ENCODE measurements around the gene BRD8.
A peak's percentile ranks its signal among the peaks of the same experiment; 100 is the strongest.
"Not testable (repeated sequence)": the region's sequence is repeated elsewhere in the genome, so short reads cannot be mapped to it uniquely, and the experiment has no call there.

Gene BRD8, protein sequence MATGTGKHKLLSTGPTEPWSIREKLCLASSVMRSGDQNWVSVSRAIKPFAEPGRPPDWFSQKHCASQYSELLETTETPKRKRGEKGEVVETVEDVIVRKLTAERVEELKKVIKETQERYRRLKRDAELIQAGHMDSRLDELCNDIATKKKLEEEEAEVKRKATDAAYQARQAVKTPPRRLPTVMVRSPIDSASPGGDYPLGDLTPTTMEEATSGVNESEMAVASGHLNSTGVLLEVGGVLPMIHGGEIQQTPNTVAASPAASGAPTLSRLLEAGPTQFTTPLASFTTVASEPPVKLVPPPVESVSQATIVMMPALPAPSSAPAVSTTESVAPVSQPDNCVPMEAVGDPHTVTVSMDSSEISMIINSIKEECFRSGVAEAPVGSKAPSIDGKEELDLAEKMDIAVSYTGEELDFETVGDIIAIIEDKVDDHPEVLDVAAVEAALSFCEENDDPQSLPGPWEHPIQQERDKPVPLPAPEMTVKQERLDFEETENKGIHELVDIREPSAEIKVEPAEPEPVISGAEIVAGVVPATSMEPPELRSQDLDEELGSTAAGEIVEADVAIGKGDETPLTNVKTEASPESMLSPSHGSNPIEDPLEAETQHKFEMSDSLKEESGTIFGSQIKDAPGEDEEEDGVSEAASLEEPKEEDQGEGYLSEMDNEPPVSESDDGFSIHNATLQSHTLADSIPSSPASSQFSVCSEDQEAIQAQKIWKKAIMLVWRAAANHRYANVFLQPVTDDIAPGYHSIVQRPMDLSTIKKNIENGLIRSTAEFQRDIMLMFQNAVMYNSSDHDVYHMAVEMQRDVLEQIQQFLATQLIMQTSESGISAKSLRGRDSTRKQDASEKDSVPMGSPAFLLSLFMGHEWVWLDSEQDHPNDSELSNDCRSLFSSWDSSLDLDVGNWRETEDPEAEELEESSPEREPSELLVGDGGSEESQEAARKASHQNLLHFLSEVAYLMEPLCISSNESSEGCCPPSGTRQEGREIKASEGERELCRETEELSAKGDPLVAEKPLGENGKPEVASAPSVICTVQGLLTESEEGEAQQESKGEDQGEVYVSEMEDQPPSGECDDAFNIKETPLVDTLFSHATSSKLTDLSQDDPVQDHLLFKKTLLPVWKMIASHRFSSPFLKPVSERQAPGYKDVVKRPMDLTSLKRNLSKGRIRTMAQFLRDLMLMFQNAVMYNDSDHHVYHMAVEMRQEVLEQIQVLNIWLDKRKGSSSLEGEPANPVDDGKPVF
- total RNA-seq: 8.8 to 30.3 (median 21.2) reads per million in 17 experiments

GRCh38 chr5:138178516-138179276 lies at the start of gene BRD8, which contains the start of gene KIF20A:
BRD8 (minus strand) TSS chr5:138178630; CDS start chr5:138178614, 16 bp downstream.
KIF20A (plus strand) TSS chr5:138179112; CDS start chr5:138179681, 569 bp downstream.
- DNase-seq: peak; percentile 95 to 98 (median 96)

- DNase-seq: peak in 2 of 4 experiments; percentile 12 to 13
These were observed 48.5 kb upstream of the BRD8 start for GRCh38 chr5:138226910-138227309.

DNA sequence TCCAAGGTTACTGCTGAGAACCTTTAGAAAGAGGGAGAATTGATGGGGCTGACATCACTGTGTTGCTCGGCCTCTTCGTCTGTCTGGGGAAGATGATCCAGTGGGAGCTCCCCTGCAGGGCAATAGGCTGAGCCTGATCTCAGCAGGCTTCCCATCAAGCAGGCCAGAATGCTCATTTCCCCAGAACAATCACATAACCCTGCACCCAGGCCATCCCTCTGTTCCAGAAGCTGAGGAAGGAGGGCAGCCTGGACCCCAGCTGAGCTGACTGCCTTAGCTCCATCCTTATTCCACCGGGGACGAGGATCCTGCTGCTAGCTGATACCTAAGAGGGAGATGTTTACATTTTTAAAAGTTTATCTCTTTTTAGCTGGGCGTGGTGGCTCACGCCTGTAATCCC lies 46.3 kb upstream of the BRD8 start:
- no peak for DNase-seq

DNA sequence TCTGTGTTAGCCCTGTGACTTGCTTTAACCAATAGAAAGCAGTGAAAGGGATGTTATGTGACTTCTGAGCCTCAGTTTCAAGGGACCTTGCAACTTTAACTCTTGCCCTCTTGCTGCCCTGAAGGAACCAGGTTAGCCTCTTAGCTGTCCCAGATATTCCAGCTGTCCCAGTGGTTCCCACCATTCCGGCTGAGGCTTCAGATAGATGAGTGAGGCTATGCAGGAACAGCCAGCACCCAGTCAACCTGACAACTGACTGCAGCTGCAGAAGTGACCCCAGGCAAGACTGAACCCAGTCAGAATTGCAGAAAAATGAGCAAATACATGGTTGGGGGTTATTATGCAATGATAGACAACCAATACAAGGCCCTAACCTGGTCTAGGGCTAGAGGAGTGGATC lies 45.1 kb upstream of the BRD8 start:
- no peak for DNase-seq

- no peak for DNase-seq
These were observed 38.4 kb upstream of the BRD8 start for GRCh38 chr5:138216799-138217198.

- DNase-seq: peak; percentile 94 to 98 (median 97)
These were observed 35.0 kb upstream of the BRD8 start, which contains the start of gene CDC23 for GRCh38 chr5:138213161-138214029. CDC23 (minus strand) TSS chr5:138213323; CDS start chr5:138213312, 11 bp downstream.

DNA sequence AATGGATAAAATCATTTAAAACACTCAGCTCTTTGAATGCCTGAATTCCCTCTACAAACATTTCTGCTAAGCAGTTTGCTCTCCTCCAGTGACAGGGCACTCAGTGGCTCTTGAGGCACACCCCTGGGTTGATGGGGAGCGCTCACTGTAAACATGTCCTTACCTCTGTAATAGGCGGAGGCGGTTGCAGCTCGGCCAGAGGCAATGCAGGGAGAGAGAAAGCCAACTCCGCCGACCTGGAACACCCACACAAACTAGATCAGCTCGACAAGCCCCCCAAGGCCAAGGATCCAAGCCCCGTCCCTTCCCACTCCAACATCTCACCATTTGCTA lies 34.4 kb upstream of the BRD8 start:
- DNase-seq: peak; percentile 11 to 34 (median 22)

- no peak for DNase-seq
These were observed 32.6 kb upstream of the BRD8 start for GRCh38 chr5:138210985-138211384.

DNA sequence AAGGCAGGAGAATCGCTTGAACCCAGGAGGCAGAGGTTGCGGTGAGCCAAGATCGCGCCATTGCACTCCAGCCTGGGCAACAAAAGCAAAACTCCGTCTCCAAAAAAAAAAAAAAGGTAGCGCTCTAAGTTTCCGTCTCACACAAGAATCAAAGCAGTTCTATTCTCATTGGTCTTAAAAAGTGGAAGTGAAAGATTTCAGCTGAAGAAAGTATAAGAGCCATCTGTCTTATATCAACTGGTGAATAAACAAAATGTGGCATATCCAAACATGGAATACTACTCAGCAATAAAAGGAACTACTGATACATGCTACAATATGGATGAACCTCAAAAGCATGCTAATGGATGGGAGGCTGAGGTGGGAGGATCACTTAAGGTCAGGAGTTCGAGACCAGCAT lies 15.4 kb upstream of the BRD8 start:
- not testable (repeated sequence) for DNase-seq

DNA sequence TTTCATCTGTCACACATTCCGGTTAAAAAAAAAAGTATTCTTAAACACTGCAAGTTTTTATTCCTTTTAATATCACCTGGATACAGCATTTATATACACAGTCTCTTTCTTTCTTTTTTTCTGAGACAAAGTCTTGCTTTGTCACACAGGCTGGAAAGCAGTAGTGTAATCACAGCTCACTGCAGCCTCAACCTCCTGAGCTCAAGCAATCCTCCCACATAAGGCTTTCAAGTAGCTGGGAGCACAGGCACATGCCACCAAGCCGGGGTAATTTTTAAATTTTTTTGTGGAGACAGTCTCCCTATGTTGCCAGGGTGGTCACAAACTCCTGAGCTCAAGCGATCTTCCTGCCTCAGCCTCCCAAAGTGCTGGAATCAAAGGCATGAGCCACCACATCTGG lies 14.4 kb upstream of the BRD8 start:
- no peak for DNase-seq

DNA sequence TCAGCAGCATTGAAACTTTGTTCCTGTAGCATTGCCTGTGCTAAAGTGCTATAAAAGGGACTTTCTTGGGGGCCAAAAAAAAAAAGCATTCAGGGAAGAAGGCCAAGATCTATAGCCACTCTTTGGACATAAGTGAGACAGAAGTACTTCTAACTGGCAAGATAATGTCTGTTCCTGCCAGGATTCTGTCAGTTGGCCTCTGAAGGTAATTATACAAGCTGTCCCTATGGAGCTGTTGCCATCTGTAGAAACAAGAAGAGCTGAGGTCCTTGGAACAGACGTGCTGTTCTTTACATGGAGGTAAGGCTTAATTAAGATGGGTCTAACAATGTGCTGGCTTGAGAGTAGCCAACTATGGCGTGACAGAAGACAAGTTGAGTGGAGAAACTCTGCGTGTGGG lies 10.2 kb upstream of the BRD8 start:
- no peak for DNase-seq

DNA sequence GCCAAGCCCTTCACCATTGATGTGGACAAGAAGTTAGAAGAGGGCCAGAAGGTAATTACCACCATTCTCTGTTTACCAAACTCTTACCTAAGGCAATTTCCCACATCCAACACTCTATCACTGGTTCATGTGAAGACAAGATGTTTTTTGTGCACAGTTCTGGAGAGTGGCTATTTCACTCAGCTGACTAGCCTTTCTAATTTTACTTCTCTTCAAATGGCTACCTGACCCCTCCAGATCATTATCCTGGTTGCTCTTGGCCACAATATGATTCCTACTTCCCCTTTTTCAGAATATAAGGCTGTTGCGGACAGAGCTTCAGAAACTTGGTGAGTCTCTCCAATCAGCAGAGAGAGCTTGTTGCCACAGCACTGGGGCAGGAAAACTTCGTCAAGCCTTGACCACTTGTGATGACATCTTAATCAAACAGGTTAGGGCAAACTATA lies 7.6 kb upstream of the BRD8 start:
- DNase-seq: peak; percentile 10 to 33 (median 28)

DNA sequence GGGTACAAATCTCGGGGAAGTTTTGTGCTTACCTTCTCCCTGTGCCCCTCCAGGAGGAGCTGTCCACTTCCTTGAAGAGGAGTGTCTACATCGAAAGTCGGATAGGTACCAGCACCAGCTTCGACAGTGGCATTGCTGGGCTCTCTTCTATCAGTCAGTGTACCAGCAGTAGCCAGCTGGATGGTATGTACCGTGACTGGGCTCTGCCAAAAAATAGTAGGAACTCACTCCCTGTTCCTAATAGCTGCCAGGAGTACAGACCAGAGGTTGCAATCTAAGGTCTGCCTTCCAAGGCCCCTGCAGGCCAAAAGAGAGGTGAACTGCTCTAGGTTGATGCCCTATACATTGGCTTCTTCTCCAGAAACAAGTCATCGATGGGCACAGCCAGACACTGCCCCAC lies 4.4 kb upstream of the BRD8 start:
- DNase-seq: no peak

DNA sequence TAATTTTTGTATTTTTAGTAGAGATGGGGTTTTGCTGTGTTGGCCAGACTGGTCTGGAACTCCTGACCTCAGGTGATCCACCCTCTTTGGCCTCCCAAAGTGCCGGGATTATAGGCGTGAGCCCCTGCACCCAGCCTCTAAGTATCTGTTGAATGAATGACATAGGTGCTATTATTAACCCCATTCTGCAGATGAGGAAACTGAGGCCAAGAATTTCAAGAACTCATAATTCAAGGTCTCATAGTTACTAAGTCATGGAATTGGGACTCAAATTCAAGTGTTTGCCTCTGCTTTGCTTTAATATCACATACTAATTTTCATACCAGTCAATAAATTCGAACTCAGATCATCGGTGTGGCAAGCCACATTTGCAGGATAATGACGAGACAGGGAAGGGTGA lies 2.4 kb upstream of the BRD8 start:
- DNase-seq: no peak

GRCh38 chr5:138180183-138180782 lies 1.9 kb upstream of the BRD8 start:
- DNase-seq: peak; percentile 53 to 81 (median 66)

DNA sequence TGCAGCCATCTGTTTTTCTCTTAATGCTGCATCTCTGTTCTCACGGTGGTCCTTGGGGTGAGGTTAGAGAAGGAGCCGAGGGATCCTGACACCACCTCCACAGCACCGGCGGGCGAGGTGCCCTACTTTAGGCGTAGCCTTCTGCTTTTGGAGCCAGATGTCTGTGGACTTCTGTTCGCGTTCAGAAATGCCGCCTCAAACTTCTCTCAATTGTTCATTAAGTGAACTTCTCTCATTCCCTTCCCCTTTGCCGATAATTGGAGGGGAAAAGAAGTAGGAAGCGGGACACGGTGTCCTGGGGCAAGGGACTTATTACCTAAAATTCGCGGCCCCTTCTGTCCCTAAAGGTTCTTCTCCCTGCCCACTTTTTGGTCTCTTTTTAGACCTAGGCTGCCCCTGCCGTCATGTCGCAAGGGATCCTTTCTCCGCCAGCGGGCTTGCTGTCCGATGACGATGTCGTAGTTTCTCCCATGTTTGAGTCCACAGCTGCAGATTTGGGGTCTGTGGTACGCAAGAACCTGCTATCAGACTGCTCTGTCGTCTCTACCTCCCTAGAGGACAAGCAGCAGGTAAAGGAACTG lies 937 bp upstream of the BRD8 start:
- peak; percentile 6 to 20 (median 8) for DNase-seq

GRCh38 chr5:138177941-138178515 lies 402 bp downstream of the BRD8 start:
- DNase-seq: peak; percentile 44 to 71 (median 57)

GRCh38 chr5:138170299-138170698 lies 8.1 kb downstream of the BRD8 start:
- DNase-seq: peak in 1 of 4 experiments; percentile 19

DNA sequence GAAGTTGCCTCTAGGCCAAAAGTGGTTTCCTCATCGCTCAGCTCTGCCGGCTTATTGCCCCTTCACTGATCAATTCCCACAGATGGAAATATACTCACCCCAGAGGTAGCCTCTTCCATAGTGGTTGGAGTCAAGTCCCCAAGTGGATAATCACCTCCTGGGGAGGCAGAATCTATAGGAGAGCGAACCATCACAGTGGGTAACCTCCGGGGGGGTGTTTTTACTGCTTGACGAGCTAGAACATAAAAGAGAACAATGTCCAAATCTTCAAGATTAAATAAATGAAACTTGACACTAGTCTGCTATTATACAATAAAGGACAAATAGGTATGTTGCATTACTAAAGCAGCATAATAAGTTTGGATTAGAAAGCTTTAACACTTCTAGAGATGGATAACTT lies 9.3 kb downstream of the BRD8 start:
- DNase-seq: no peak

All from suppressor macrophage (primary cell).